Keratinocyte (primary cell): ENCODE measurements around the gene MDGA2. TPM values are rescaled to one million over a fixed set of nuclear protein-coding genes. Genes with fewer than 3 reads are reported as not detected.

ENCODE experiments used
- DNase-seq: peaks from one replicate; pipeline ENCODE4 v3.0.0-alpha.2; 2011; ENCODE audit warnings: low read depth, missing footprints, low spot score
- FAIRE-seq: peaks from 2 replicates; lab custom pipeline; 2011; peaks lifted over from hg19 to GRCh38; lab: Jason Lieb, UNC
- H2AFZ ChIP-seq: 2 replicates; pipeline ENCODE4 v1.6.0; 2012; ENCODE audit warnings: low read length, control low read depth, inconsistent platforms; ENCODE audit not compliant: control insufficient read depth
- H3K27ac ChIP-seq: 2 replicates; pipeline ENCODE4 v1.5.1; 2011; ENCODE audit warnings: low read length; ENCODE audit not compliant: control insufficient read depth, insufficient read depth
- H3K27me3 ChIP-seq: 3 replicates; pipeline ENCODE4 v1.6.0; 2011; ENCODE audit warnings: low read length; ENCODE audit not compliant: control insufficient read depth, insufficient read depth; ENCODE audit errors: extremely low read depth
- H3K36me3 ChIP-seq, 2 experiments: 2 replicates in 1 of 2; 3 replicates in 1 of 2; pipeline ENCODE4 v1.5.1; 2011; ENCODE audit warnings: low read length in 2 of 2, mild to moderate bottlenecking in 1 of 2; ENCODE audit not compliant: control insufficient read depth in 2 of 2, insufficient read depth in 2 of 2; ENCODE audit errors: extremely low read depth in 1 of 2
- H3K4me1 ChIP-seq: 3 replicates; pipeline ENCODE4 v1.5.1; 2011; ENCODE audit warnings: low read length; ENCODE audit not compliant: control insufficient read depth, insufficient read depth; ENCODE audit errors: extremely low read depth
- H3K4me2 ChIP-seq: 3 replicates; pipeline ENCODE4 v1.6.0; 2011; ENCODE audit warnings: low read depth, low read length; ENCODE audit not compliant: control insufficient read depth, insufficient read depth; ENCODE audit errors: extremely low read depth
- H3K4me3 ChIP-seq, 3 experiments: fragments of 200-600 bp in 1 of 3; sonication (generic) in 1 of 3; 2 replicates in 2 of 3; 3 replicates in 1 of 3; pipeline ENCODE4 v1.5.1; 2011 to 2016; ENCODE audit warnings: low read length in 3 of 3, mild to moderate bottlenecking in 3 of 3, control low read depth in 2 of 3, inconsistent platforms in 1 of 3, low read depth in 1 of 3, mixed read lengths in 1 of 3, mixed run types in 1 of 3, moderate library complexity in 1 of 3; ENCODE audit not compliant: control insufficient read depth in 2 of 3, insufficient read depth in 2 of 3; ENCODE audit errors: extremely low read depth in 1 of 3
- H3K79me2 ChIP-seq: 2 replicates; pipeline ENCODE4 v1.6.0; 2012; ENCODE audit warnings: low read length; ENCODE audit not compliant: control insufficient read depth, insufficient read depth
- H3K9ac ChIP-seq: 3 replicates; pipeline ENCODE4 v1.6.0; 2011; ENCODE audit warnings: low read length; ENCODE audit not compliant: control insufficient read depth, insufficient read depth; ENCODE audit errors: extremely low read depth
- H3K9me1 ChIP-seq: 3 replicates; pipeline ENCODE4 v1.6.0; 2011; ENCODE audit warnings: low read length; ENCODE audit not compliant: control insufficient read depth, insufficient read depth; ENCODE audit errors: extremely low read depth
- H3K9me3 ChIP-seq: 2 replicates; pipeline ENCODE4 v1.5.1; 2012; ENCODE audit warnings: low read depth, low read length; ENCODE audit not compliant: control insufficient read depth
- H4K20me1 ChIP-seq: 3 replicates; pipeline ENCODE4 v1.6.0; 2011; ENCODE audit warnings: low read length; ENCODE audit not compliant: control insufficient read depth, insufficient read depth; ENCODE audit errors: extremely low read depth
- CTCF ChIP-seq, 3 experiments: IDR thresholded peaks in 1 of 3; conservative IDR thresholded peaks in 1 of 3; optimal IDR thresholded peaks in 1 of 3; 2 replicates in 2 of 3; 3 replicates in 1 of 3; pipeline versions ENCODE3 to v1.5.1; 2011; ENCODE audit warnings: low read length in 3 of 3, mild to moderate bottlenecking in 3 of 3, moderate library complexity in 2 of 3, control low read depth in 1 of 3, inconsistent platforms in 1 of 3; ENCODE audit not compliant: insufficient read depth in 2 of 3; ENCODE audit errors: extremely low read depth in 1 of 3
- EZH2 ChIP-seq: IDR thresholded peaks from one replicate; pipeline ENCODE4 v1.6.1; 2012; ENCODE audit warnings: inconsistent platforms, mild to moderate bottlenecking, low read length, moderate library complexity
- dilution Hi-C: fragments of 300-500 bp; cut with MboI; formaldehyde crosslinking; loops from one replicate; pipeline ENCODE4 v1.7.0; 2020; ENCODE audit warnings: low sequenced_read_pairs; ENCODE audit not compliant: extremely low pct_ligation_motif_present
- polyA plus RNA-seq, 5 experiments: library from polyadenylated mRNA; depleted of rRNA in 3 of 5; stranded (reverse) in 3 of 5; stranded (forward) in 1 of 5; unstranded in 1 of 5; fragments of >200 nt; gene quantifications; 1 replicate in 1 of 5; 2 replicates in 3 of 5; 3 replicates in 1 of 5; pipeline versions ENCODE4 v1.2.1 to v1.2.3, GENCODE V29; 2011 to 2012; ENCODE audit warnings: missing spikeins in 2 of 5, low read depth in 1 of 5, low replicate concordance in 1 of 5

Gene MDGA2
- polyA plus RNA-seq, 1 donor (not counting 4 experiments of a cell fraction or from before 2014, with no cell fraction given) = not detected

GRCh38 chr14:47276931-47277330, 398.5 kb downstream of the MDGA2 start:
- H3K9me3 ChIP-seq = no peaks in the 10 kb centered on the region
- no peaks in the 10 kb centered on the region for H3K27me3 ChIP-seq
- no peak overlapping the region for H3K9ac ChIP-seq
- no peak for FAIRE-seq
- DNase-seq = no peak
- H2AFZ ChIP-seq = no peak overlapping the region
- no peaks in the 10 kb centered on the region for H4K20me1 ChIP-seq
- TF ChIP-seq EZH2 (no peak), CTCF (optimal IDR thresholded peaks at IDR 0.05 in 1 of 3, IDR thresholded peaks at IDR 0.05 in 1 of 3, conservative IDR thresholded peaks at IDR 0.05 in 1 of 3; ENCODE audit: extremely low read depth in 1 of 3, insufficient read depth in 2 of 3, low read length in 3 of 3) (no peak)
- no peaks in the 10 kb centered on the region for H3K4me1 ChIP-seq
- no peak overlapping the region for H3K27ac ChIP-seq
- no peak overlapping the region for H3K4me3 ChIP-seq
- dilution Hi-C loops = no loop called here
- H3K36me3 ChIP-seq = no peaks in the 10 kb centered on the region
- no peaks in the 10 kb centered on the region for H3K79me2 ChIP-seq
- no peak overlapping the region for H3K4me2 ChIP-seq
- H3K9me1 ChIP-seq = no peaks in the 10 kb centered on the region

- no peaks in the 10 kb centered on the region for H3K4me1 ChIP-seq
- dilution Hi-C loops = no loop called here
- no peak for TF ChIP-seq EZH2
- no peak for TF ChIP-seq CTCF (optimal IDR thresholded peaks at IDR 0.05 in 1 of 3, IDR thresholded peaks at IDR 0.05 in 1 of 3, conservative IDR thresholded peaks at IDR 0.05 in 1 of 3; ENCODE audit: extremely low read depth in 1 of 3, insufficient read depth in 2 of 3, low read length in 3 of 3)
- H3K4me2 ChIP-seq = no peak overlapping the region
- H3K27ac ChIP-seq = no peak overlapping the region
- H3K27me3 ChIP-seq = no peaks in the 10 kb centered on the region
- no peak overlapping the region for H3K4me3 ChIP-seq
- no peaks in the 10 kb centered on the region for H4K20me1 ChIP-seq
- H3K9me1 ChIP-seq = no peaks in the 10 kb centered on the region
- H3K9me3 ChIP-seq = no peaks in the 10 kb centered on the region
- no peak overlapping the region for H3K9ac ChIP-seq
- no peak for DNase-seq
- H2AFZ ChIP-seq = no peak overlapping the region
- FAIRE-seq = no peak
- H3K79me2 ChIP-seq = no peaks in the 10 kb centered on the region
- H3K36me3 ChIP-seq = no peaks in the 10 kb centered on the region
These were observed 401.5 kb downstream of the MDGA2 start for GRCh38 chr14:47273939-47274338.
